Liver (tissue), 9 donors: ENCODE data around the gene CGB5. TPM values are rescaled to one million over a fixed set of nuclear protein-coding genes. Genes with fewer than 3 reads are reported as not detected.

Experiments used
- DNase-seq: peaks from one replicate; pipeline ENCODE4 v3.0.0-alpha.2; 2017; ENCODE audit warnings: low spot score
- H3K27ac ChIP-seq, 2 donors: one replicate each; pipeline ENCODE4 v1.7.0; 2013; ENCODE audit warnings: inconsistent platforms in 2 of 2, low read length in 2 of 2, control low read depth in 1 of 2, low read depth in 1 of 2, mild to moderate bottlenecking in 1 of 2
- H3K27me3 ChIP-seq, 4 donors: one replicate each; pipeline versions ENCODE4 v1.6.1 to v1.7.0; 2013; ENCODE audit warnings: low read length in 3 of 4, inconsistent platforms in 1 of 4, mild to moderate bottlenecking in 1 of 4, moderate library complexity in 1 of 4; ENCODE audit not compliant: control insufficient read depth in 4 of 4, insufficient read depth in 4 of 4
- H3K36me3 ChIP-seq, 4 donors: one replicate each; pipeline versions ENCODE4 v1.6.1 to v1.7.0; 2013; ENCODE audit warnings: low read length in 3 of 4, mild to moderate bottlenecking in 3 of 4, low read depth in 1 of 4, moderate library complexity in 1 of 4; ENCODE audit not compliant: control insufficient read depth in 4 of 4, insufficient read depth in 3 of 4
- H3K4me1 ChIP-seq, 4 donors: one replicate each; pipeline versions ENCODE4 v1.6.1 to v1.7.0; 2013; ENCODE audit warnings: low read length in 3 of 4, mild to moderate bottlenecking in 3 of 4, moderate library complexity in 1 of 4; ENCODE audit not compliant: control insufficient read depth in 4 of 4, insufficient read depth in 4 of 4
- H3K4me3 ChIP-seq, 3 donors: one replicate each; pipeline versions ENCODE4 v1.6.1 to v1.7.0; 2013; ENCODE audit warnings: low read length in 3 of 3, control low read depth in 1 of 3, low read depth in 1 of 3, mild to moderate bottlenecking in 1 of 3
- H3K9ac ChIP-seq, 2 donors: one replicate each; pipeline ENCODE4 v1.7.0; 2013; ENCODE audit warnings: low read length in 2 of 2, mild to moderate bottlenecking in 2 of 2, moderate library complexity in 2 of 2, control low read depth in 1 of 2, low read depth in 1 of 2
- H3K9me3 ChIP-seq, 4 donors: one replicate each; pipeline versions ENCODE4 v1.6.1 to v1.7.0; 2013; ENCODE audit warnings: low read length in 3 of 4; ENCODE audit not compliant: control insufficient read depth in 4 of 4
- EGR1 ChIP-seq, 2 donors: IDR thresholded peaks; 2 replicates each; pipeline ENCODE4 v1.6.1; 2016 to 2018; ENCODE audit warnings: antibody characterized with exemption in 2 of 2, low read depth in 2 of 2
- FOXA1 ChIP-seq: IDR thresholded peaks from 2 replicates; pipeline ENCODE4 v1.6.1; 2016; ENCODE audit warnings: antibody characterized with exemption
- FOXA2 ChIP-seq: IDR thresholded peaks from 2 replicates; pipeline ENCODE4 v1.6.1; 2016; ENCODE audit warnings: antibody characterized with exemption
- GABPA ChIP-seq, 2 donors: IDR thresholded peaks in 1 of 2; conservative IDR thresholded peaks in 1 of 2; 2 replicates each; pipeline ENCODE4 v1.6.1; 2016; ENCODE audit warnings: antibody characterized with exemption in 2 of 2, mild to moderate bottlenecking in 1 of 2, moderate library complexity in 1 of 2
- HNF4A ChIP-seq, 2 donors: conservative IDR thresholded peaks; 2 replicates each; pipeline ENCODE4 v1.6.1; 2016; ENCODE audit warnings: antibody characterized with exemption in 2 of 2, mild to moderate bottlenecking in 2 of 2
- JUND ChIP-seq, 2 donors: IDR thresholded peaks; 2 replicates each; pipeline ENCODE4 v1.6.1; 2016; ENCODE audit warnings: antibody characterized with exemption in 2 of 2
- MAX ChIP-seq: IDR thresholded peaks from 2 replicates; pipeline ENCODE4 v1.6.1; 2016; ENCODE audit warnings: antibody characterized with exemption
- NR2F2 ChIP-seq: IDR thresholded peaks from 2 replicates; pipeline ENCODE4 v1.6.1; 2016; ENCODE audit warnings: antibody characterized with exemption
- RXRA ChIP-seq, 2 donors: IDR thresholded peaks; 2 replicates each; pipeline ENCODE4 v1.6.1; 2017 to 2018; ENCODE audit warnings: antibody characterized with exemption in 2 of 2, mild to moderate bottlenecking in 1 of 2
- TAF1 ChIP-seq: conservative IDR thresholded peaks from 2 replicates; pipeline ENCODE4 v1.6.1; 2016; ENCODE audit warnings: antibody characterized with exemption, mild to moderate bottlenecking
- WGBS: extraction: QIAGEN DNeasy Blood & Tissue Kit; methylation state at CpG from one replicate; pipeline ENCODE4 v1.1.7; 2013; 5-methylcytosine and 5-hydroxymethylcytosine counted together
- polyA plus RNA-seq, 2 donors: library from polyadenylated mRNA; stranded (reverse) in 1 of 2; unstranded in 1 of 2; fragments of 200-250 nt in 1 of 2; fragments of >200 nt in 1 of 2; fragmentation: Nextera tagmentation in 1 of 2; extraction: Ambion mirVana in 1 of 2; gene quantifications; one replicate each; pipeline versions ENCODE4 v1.2.1 to v1.2.3, GENCODE V29; 2013 to 2015
- total RNA-seq, 2 donors: library from RNA; depleted of rRNA; stranded (reverse); fragments of >200 nt; gene quantifications; one replicate each; pipeline ENCODE4 v1.2.3, GENCODE V29; 2014
- TF ChIP-seq, protein P1 (sequence below): fragments of 150-350 bp; IDR thresholded peaks from 2 replicates; pipeline ENCODE4 v1.5.1; 2017; ENCODE audit warnings: improper control_type of control experiment, low read depth, low read length; ENCODE audit not compliant: missing input control
- TF ChIP-seq, protein P2 (sequence below): IDR thresholded peaks from 2 replicates; pipeline ENCODE4 v1.6.1; 2016; ENCODE audit warnings: antibody characterized with exemption, mild to moderate bottlenecking
- TF ChIP-seq, protein P3 (sequence below): IDR thresholded peaks from 2 replicates; pipeline ENCODE4 v1.6.1; 2016; ENCODE audit warnings: antibody characterized with exemption
- donor health status: healthy.
- donor health status: healthy.
- donor health status: healthy.
- donor health status: healthy.
- donor health status: healthy.

Gene CGB5
- total and polyA plus RNA-seq, 4 donors = not detected

GRCh38 chr19:49061000-49061399 lies 17.4 kb downstream of the CGB5 start:
- DNase-seq = no peak
- Histone ChIP-seq H3K9me3 (no peaks in the 10 kb centered on the region), H3K36me3 (no peaks in the 10 kb centered on the region), H3K4me3 (no peak overlapping the region), H3K9ac (no peak overlapping the region), H3K27ac (no peak overlapping the region), H3K4me1 (peaks cover 0 to 21% (median 12%) of the 10 kb centered on the region in 4 donors), H3K27me3 (no peaks in the 10 kb centered on the region)
- TF ChIP-seq TAF1 (no peak), NR2F2 (no peak), JUND (IDR thresholded peaks at IDR 0.05) (no peak), MAX (no peak), FOXA2 (no peak), EGR1 (IDR thresholded peaks at IDR 0.05; ENCODE audit: low read depth in 2 of 2) (no peak), HNF4A (conservative IDR thresholded peaks at IDR 0.05) (no peak), RXRA (IDR thresholded peaks at IDR 0.05) (no peak), FOXA1 (no peak)
- TF ChIP-seq, protein P1, sequence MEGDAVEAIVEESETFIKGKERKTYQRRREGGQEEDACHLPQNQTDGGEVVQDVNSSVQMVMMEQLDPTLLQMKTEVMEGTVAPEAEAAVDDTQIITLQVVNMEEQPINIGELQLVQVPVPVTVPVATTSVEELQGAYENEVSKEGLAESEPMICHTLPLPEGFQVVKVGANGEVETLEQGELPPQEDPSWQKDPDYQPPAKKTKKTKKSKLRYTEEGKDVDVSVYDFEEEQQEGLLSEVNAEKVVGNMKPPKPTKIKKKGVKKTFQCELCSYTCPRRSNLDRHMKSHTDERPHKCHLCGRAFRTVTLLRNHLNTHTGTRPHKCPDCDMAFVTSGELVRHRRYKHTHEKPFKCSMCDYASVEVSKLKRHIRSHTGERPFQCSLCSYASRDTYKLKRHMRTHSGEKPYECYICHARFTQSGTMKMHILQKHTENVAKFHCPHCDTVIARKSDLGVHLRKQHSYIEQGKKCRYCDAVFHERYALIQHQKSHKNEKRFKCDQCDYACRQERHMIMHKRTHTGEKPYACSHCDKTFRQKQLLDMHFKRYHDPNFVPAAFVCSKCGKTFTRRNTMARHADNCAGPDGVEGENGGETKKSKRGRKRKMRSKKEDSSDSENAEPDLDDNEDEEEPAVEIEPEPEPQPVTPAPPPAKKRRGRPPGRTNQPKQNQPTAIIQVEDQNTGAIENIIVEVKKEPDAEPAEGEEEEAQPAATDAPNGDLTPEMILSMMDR = no peak
- TF ChIP-seq, protein P2, sequence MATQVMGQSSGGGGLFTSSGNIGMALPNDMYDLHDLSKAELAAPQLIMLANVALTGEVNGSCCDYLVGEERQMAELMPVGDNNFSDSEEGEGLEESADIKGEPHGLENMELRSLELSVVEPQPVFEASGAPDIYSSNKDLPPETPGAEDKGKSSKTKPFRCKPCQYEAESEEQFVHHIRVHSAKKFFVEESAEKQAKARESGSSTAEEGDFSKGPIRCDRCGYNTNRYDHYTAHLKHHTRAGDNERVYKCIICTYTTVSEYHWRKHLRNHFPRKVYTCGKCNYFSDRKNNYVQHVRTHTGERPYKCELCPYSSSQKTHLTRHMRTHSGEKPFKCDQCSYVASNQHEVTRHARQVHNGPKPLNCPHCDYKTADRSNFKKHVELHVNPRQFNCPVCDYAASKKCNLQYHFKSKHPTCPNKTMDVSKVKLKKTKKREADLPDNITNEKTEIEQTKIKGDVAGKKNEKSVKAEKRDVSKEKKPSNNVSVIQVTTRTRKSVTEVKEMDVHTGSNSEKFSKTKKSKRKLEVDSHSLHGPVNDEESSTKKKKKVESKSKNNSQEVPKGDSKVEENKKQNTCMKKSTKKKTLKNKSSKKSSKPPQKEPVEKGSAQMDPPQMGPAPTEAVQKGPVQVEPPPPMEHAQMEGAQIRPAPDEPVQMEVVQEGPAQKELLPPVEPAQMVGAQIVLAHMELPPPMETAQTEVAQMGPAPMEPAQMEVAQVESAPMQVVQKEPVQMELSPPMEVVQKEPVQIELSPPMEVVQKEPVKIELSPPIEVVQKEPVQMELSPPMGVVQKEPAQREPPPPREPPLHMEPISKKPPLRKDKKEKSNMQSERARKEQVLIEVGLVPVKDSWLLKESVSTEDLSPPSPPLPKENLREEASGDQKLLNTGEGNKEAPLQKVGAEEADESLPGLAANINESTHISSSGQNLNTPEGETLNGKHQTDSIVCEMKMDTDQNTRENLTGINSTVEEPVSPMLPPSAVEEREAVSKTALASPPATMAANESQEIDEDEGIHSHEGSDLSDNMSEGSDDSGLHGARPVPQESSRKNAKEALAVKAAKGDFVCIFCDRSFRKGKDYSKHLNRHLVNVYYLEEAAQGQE = no peak
- TF ChIP-seq, protein P3, sequence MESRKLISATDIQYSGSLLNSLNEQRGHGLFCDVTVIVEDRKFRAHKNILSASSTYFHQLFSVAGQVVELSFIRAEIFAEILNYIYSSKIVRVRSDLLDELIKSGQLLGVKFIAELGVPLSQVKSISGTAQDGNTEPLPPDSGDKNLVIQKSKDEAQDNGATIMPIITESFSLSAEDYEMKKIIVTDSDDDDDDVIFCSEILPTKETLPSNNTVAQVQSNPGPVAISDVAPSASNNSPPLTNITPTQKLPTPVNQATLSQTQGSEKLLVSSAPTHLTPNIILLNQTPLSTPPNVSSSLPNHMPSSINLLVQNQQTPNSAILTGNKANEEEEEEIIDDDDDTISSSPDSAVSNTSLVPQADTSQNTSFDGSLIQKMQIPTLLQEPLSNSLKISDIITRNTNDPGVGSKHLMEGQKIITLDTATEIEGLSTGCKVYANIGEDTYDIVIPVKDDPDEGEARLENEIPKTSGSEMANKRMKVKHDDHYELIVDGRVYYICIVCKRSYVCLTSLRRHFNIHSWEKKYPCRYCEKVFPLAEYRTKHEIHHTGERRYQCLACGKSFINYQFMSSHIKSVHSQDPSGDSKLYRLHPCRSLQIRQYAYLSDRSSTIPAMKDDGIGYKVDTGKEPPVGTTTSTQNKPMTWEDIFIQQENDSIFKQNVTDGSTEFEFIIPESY = no peak
- 96% methylated on average over 2 of the region's 2 CpGs for WGBS

- H3K9ac ChIP-seq = no peak overlapping the region
- H3K27ac ChIP-seq = no peak overlapping the region
- H3K36me3 ChIP-seq = no peaks in the 10 kb centered on the region
- no peak overlapping the region for H3K4me3 ChIP-seq
- H3K27me3 ChIP-seq = no peaks in the 10 kb centered on the region
- peaks cover 0 to 16% (median 9%) of the 10 kb centered on the region in 4 donors for H3K4me1 ChIP-seq
- DNase-seq = no peak
- WGBS = 70% methylated on average over 25 of the region's 25 CpGs
- TF ChIP-seq GABPA (IDR thresholded peaks at IDR 0.05 in 1 of 2, conservative IDR thresholded peaks at IDR 0.05 in 1 of 2) (no peak), EGR1 (IDR thresholded peaks at IDR 0.05; ENCODE audit: low read depth in 2 of 2) (no peak), RXRA (IDR thresholded peaks at IDR 0.05) (no peak), TAF1 (no peak), FOXA1 (no peak), FOXA2 (no peak), HNF4A (conservative IDR thresholded peaks at IDR 0.05) (no peak)
- H3K9me3 ChIP-seq = no peaks in the 10 kb centered on the region
These were observed 17.8 kb downstream of the CGB5 start for GRCh38 chr19:49061445-49061844.
